HG02870 (cell line): Measurements from ENCODE around the gene YEATS2.

ENCODE experiments used
- ATAC-seq: cut with Tn5 transposase; IDR thresholded peaks from one replicate; pipeline ENCODE4 v1.9.1; 2021; ENCODE audit warnings: mild to moderate bottlenecking, moderate library complexity; ENCODE audit not compliant: unreplicated experiment

YEATS2 gene

GRCh38 chr3:183828538-183828870 lies 130.9 kb downstream of the YEATS2 start:
- no peak for ATAC-seq

- ATAC-seq: no peak
Measured at GRCh38 chr3:183829466-183829865, 131.9 kb downstream of the YEATS2 start.

GRCh38 chr3:183830187-183830586 lies 132.6 kb downstream of the YEATS2 start:
- no peak for ATAC-seq

- ATAC-seq: no peak
Measured at GRCh38 chr3:183833516-183833915, 135.9 kb downstream of the YEATS2 start.

GRCh38 chr3:183837390-183837789 lies 139.8 kb downstream of the YEATS2 start:
- no peak for ATAC-seq

GRCh38 chr3:183837894-183838293 lies 140.3 kb downstream of the YEATS2 start:
- ATAC-seq: no peak

- no peak for ATAC-seq
Measured at GRCh38 chr3:183839751-183840150, 142.2 kb downstream of the YEATS2 start.

- ATAC-seq: no peak
Measured at GRCh38 chr3:183844606-183845005, 147.0 kb downstream of the YEATS2 start.

GRCh38 chr3:183845090-183845489 lies 147.5 kb downstream of the YEATS2 start:
- ATAC-seq: no peak

- ATAC-seq: no peak
Measured at GRCh38 chr3:183845608-183846288, 148.2 kb downstream of the YEATS2 start.

- ATAC-seq: no peak
Measured at GRCh38 chr3:183854318-183855035, 156.9 kb downstream of the YEATS2 start.

GRCh38 chr3:183857863-183858262 lies 160.3 kb downstream of the YEATS2 start:
- ATAC-seq: no peak
